Tibial nerve (tissue), 4 donors: ENCODE measurements around the gene PRKCE. TPM values are rescaled to one million over a fixed set of nuclear protein-coding genes. Genes with fewer than 3 reads are reported as not detected.
A peak's percentile ranks its signal among the peaks of the same experiment; 100 is the strongest.

Experiments used
- DNase-seq, 2 donors: peaks; one replicate each; pipeline ENCODE4 v3.0.0-alpha.2; 2019; ENCODE audit warnings: low spot score in 2 of 2
- H3K27ac ChIP-seq, 4 donors: fragments of 200-600 bp; sonication (generic) in 3 of 4; one replicate each; pipeline ENCODE4 v1.5.1; 2017 to 2019; ENCODE audit warnings: mild to moderate bottlenecking in 1 of 4
- H3K27me3 ChIP-seq, 2 donors: fragments of 200-600 bp; sonication (generic) in 1 of 2; one replicate each; pipeline versions ENCODE4 v1.5.1 to v1.6.0; 2017 to 2019
- H3K36me3 ChIP-seq, 3 donors: fragments of 200-600 bp; sonication (generic); one replicate each; pipeline ENCODE4 v1.5.1; 2018 to 2019
- H3K4me1 ChIP-seq, 4 donors: fragments of 200-600 bp; sonication (generic) in 3 of 4; one replicate each; pipeline ENCODE4 v1.5.1; 2017 to 2019
- H3K4me3 ChIP-seq, 4 donors: fragments of 200-600 bp; sonication (generic) in 3 of 4; one replicate each; pipeline ENCODE4 v1.5.1; 2017 to 2019; ENCODE audit warnings: mild to moderate bottlenecking in 1 of 4, moderate library complexity in 1 of 4
- H3K9me3 ChIP-seq, 4 donors: fragments of 200-600 bp; sonication (generic) in 3 of 4; one replicate each; pipeline ENCODE4 v1.5.1; 2017 to 2019
- EP300 ChIP-seq, 2 donors: sonication (generic); formaldehyde crosslinking; IDR thresholded peaks; one replicate each; pipeline ENCODE4 v1.6.1; 2017; ENCODE audit warnings: antibody characterized with exemption in 2 of 2, mild to moderate bottlenecking in 1 of 2
- POLR2A ChIP-seq, 2 donors: fragments of 450-650 bp; IDR thresholded peaks; one replicate each; pipeline ENCODE4 v1.6.1; 2017; ENCODE audit warnings: antibody characterized with exemption in 2 of 2, mild to moderate bottlenecking in 2 of 2, moderate library complexity in 2 of 2
- WGBS, 2 donors: methylation state at CpG; one replicate each; pipeline ENCODE4 v1.1.5; 2018; 5-methylcytosine and 5-hydroxymethylcytosine counted together
- total RNA-seq, 4 donors: library from RNA; depleted of rRNA; stranded (reverse); fragments of >200 nt; gene quantifications; one replicate each; pipeline ENCODE4 v1.1.0, GENCODE V29; 2016
- TF ChIP-seq, protein P1 (sequence below), 5 experiments: fragments of 200-600 bp in 3 of 5; fragments of 450-650 bp in 2 of 5; sonication (generic) in 3 of 5; IDR thresholded peaks; one replicate each; pipeline ENCODE4 v1.5.1; 2016 to 2019; ENCODE audit warnings: antibody characterized with exemption in 5 of 5, mild to moderate bottlenecking in 3 of 5, moderate library complexity in 2 of 5

Gene PRKCE
- total RNA-seq, 4 donors from 2014 or later, result 14.4 to 22.4 (median 17.9) TPM

DNA sequence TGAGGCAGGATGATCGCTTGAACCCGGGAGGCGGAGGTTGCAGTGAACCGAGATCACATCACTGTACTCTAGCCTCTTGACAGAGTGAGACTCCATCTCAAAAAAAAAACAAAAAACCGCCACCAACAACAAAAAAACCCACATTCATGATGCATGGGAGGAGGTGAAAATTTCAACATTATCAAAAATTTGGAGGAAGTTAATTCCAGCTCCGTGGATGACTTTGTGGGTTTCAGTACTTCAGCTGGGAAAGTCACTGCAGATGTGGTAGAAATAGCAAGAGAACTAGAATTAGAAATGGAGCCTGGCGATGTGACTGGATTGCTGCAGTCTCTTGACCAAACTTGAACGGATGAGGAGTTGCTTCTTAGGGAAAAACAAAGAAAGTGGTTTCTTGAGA lies 74.3 kb downstream of the PRKCE start:
- Histone ChIP-seq H3K4me3 (no peak overlapping the region), H3K9me3 (no peaks in the 10 kb centered on the region)
- WGBS, 2 donors, result 89 to 92% methylated on average over 8 of the region's 8 CpGs

DNA sequence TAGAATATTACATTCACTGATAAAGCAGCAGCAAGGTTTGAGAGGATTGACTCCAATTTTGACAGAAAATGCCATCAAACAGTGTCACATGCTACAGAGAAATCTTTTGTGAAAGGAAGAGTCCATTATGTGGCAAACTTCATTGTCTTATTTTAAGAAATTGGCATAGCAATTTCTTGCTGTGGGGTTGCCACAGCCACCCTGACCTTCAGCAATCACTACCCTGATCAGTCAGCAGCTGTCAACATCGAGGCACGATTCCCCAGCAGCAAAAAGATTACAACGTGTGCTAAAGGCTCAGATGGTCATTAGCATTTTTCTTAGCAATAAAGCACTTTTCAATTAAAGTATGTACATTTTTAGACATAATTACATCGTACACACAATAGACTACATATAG lies 74.7 kb downstream of the PRKCE start:
- WGBS, 2 donors, result 78 to 84% methylated on average over 4 of the region's 4 CpGs
- Histone ChIP-seq H3K9me3 (no peaks in the 10 kb centered on the region), H3K4me3 (no peak overlapping the region), H3K27ac (no peak overlapping the region), H3K36me3 (no peaks in the 10 kb centered on the region), H3K27me3 (no peaks in the 10 kb centered on the region), H3K4me1 (peaks cover 0 to 29% (median 14%) of the 10 kb centered on the region in 4 donors)
- no peak for DNase-seq
- no peak for TF ChIP-seq POLR2A (IDR thresholded peaks at IDR 0.05)
- no peak for TF ChIP-seq EP300 (IDR thresholded peaks at IDR 0.05)
- TF ChIP-seq, protein P1, sequence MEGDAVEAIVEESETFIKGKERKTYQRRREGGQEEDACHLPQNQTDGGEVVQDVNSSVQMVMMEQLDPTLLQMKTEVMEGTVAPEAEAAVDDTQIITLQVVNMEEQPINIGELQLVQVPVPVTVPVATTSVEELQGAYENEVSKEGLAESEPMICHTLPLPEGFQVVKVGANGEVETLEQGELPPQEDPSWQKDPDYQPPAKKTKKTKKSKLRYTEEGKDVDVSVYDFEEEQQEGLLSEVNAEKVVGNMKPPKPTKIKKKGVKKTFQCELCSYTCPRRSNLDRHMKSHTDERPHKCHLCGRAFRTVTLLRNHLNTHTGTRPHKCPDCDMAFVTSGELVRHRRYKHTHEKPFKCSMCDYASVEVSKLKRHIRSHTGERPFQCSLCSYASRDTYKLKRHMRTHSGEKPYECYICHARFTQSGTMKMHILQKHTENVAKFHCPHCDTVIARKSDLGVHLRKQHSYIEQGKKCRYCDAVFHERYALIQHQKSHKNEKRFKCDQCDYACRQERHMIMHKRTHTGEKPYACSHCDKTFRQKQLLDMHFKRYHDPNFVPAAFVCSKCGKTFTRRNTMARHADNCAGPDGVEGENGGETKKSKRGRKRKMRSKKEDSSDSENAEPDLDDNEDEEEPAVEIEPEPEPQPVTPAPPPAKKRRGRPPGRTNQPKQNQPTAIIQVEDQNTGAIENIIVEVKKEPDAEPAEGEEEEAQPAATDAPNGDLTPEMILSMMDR (IDR thresholded peaks at IDR 0.05), result no peak

More for the DNA sequence above, 74.3 kb downstream of the PRKCE start:
- H3K27ac ChIP-seq, result no peak overlapping the region
- H3K4me1 ChIP-seq, result peaks cover 0 to 29% (median 14%) of the 10 kb centered on the region in 4 donors
- TF ChIP-seq POLR2A (IDR thresholded peaks at IDR 0.05), result no peak
- TF ChIP-seq, protein P1 (IDR thresholded peaks at IDR 0.05), result no peak
- no peak for TF ChIP-seq EP300 (IDR thresholded peaks at IDR 0.05)
- H3K27me3 ChIP-seq, result no peaks in the 10 kb centered on the region
- DNase-seq, result no peak
- H3K36me3 ChIP-seq, result no peaks in the 10 kb centered on the region

GRCh38 chr2:45728458-45728942 lies 77.0 kb downstream of the PRKCE start:
- no peaks in the 10 kb centered on the region for H3K36me3 ChIP-seq
- H3K4me1 ChIP-seq, result peaks cover 0 to 19% (median 8%) of the 10 kb centered on the region in 4 donors
- peak overlapping the region in 1 of 4 donors; percentile 64 for H3K27ac ChIP-seq
- 81 to 86% methylated on average over 4 of the region's 4 CpGs for WGBS, 2 donors
- no peak overlapping the region for H3K4me3 ChIP-seq
- DNase-seq, result no peak
- TF ChIP-seq EP300 (IDR thresholded peaks at IDR 0.05), result no peak
- TF ChIP-seq, protein P1 (IDR thresholded peaks at IDR 0.05), result no peak
- H3K9me3 ChIP-seq, result no peaks in the 10 kb centered on the region
- H3K27me3 ChIP-seq, result no peaks in the 10 kb centered on the region

DNA sequence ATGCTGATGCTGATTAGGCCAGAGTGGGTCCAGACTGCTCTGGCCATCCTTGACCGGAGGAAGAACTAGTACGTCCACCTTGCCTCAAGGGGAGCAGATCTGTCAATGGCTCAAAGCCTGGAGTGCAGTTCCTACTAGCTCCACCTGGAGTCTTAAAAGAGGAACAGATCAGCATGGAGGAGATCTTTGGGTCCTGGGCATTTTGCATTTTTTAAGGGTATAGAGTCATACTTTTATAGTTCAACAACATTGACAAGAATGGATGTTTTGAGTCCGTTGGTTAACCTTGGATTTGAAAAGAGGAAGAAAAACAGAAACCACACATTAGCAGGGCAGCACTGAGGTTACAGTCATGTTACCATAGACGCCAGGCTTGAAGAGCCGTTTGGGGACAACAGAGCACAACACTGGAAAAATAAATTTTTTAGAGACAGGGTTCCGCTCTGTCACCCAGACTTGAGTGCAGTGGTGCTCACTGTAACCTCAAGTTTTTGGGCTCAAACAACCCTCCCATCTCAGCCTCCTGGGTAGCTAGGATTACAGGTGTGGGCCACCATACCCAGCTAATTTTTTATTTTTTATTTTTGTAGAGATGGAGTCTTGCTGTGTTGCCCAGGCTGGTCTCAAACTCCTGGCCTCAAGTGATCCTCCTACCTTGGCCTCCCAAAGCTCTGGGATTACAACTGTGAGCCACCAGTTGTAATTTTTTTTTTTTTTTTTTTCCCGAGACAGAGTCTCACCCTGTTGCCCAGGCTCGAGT lies 78.5 kb downstream of the PRKCE start:
- H3K9me3 ChIP-seq, result no peaks in the 10 kb centered on the region
- WGBS, 2 donors, result 87 to 90% methylated on average over 8 of the region's 8 CpGs
- no peaks in the 10 kb centered on the region for H3K36me3 ChIP-seq
- peaks cover 0 to 4% (median 2%) of the 10 kb centered on the region in 4 donors for H3K4me1 ChIP-seq
- peak overlapping the region in 1 of 4 donors; percentile 64 for H3K27ac ChIP-seq
- no peak overlapping the region for H3K4me3 ChIP-seq
- TF ChIP-seq, protein P1 (IDR thresholded peaks at IDR 0.05), result peak in 1 of 5 experiments; percentile 17
- TF ChIP-seq EP300 (IDR thresholded peaks at IDR 0.05) (no peak), POLR2A (IDR thresholded peaks at IDR 0.05) (no peak)
- no peak for DNase-seq
- no peaks in the 10 kb centered on the region for H3K27me3 ChIP-seq

GRCh38 chr2:45731141-45731540 lies 79.7 kb downstream of the PRKCE start:
- Histone ChIP-seq H3K27me3 (no peaks in the 10 kb centered on the region), H3K27ac (no peak overlapping the region), H3K9me3 (no peaks in the 10 kb centered on the region), H3K4me1 (peaks cover 0 to 3% (median 0%) of the 10 kb centered on the region in 4 donors), H3K36me3 (no peaks in the 10 kb centered on the region), H3K4me3 (no peak overlapping the region)
- TF ChIP-seq EP300 (IDR thresholded peaks at IDR 0.05) (no peak), POLR2A (IDR thresholded peaks at IDR 0.05) (no peak)
- TF ChIP-seq, protein P1 (IDR thresholded peaks at IDR 0.05), result no peak
- DNase-seq, result no peak
